ENCODE measurements around the gene PLEKHA8.

Gene PLEKHA8

GRCh38 chr7:30171766-30172447 is 143.7 kb downstream of the PLEKHA8 start:
- DNase-seq = no peak

GRCh38 chr7:30172451-30172850 is 144.2 kb downstream of the PLEKHA8 start:
- no peak for DNase-seq

- DNase-seq = no peak
Observed at GRCh38 chr7:30173058-30173897, 145.1 kb downstream of the PLEKHA8 start.

GRCh38 chr7:30175180-30175579 is 147.0 kb downstream of the PLEKHA8 start:
- DNase-seq = no peak

GRCh38 chr7:30175636-30176147 is 147.5 kb downstream of the PLEKHA8 start:
- DNase-seq = no peak

- no peak for DNase-seq
Observed at GRCh38 chr7:30176463-30177109, 148.4 kb downstream of the PLEKHA8 start.

GRCh38 chr7:30177186-30177585 is 149.0 kb downstream of the PLEKHA8 start:
- DNase-seq = no peak

- DNase-seq = no peak
Observed at GRCh38 chr7:30177965-30178364, 149.8 kb downstream of the PLEKHA8 start.

GRCh38 chr7:30178748-30179436 is 150.7 kb downstream of the PLEKHA8 start:
- DNase-seq = no peak

All from activated CD8-positive, alpha-beta memory T cell treated with anti-CD3 and anti-CD28 coated beads, Interleukin-2, amount 50 U/mL, for 4 hours (primary cell).